ENCODE results near the gene ALDH3B1.

GRCh38 chr11:68011051-68011943, 1.2 kb downstream of the ALDH3B1 start:
- TF ChIP-seq CTCF (IDR thresholded peaks at IDR 0.05; ENCODE audit: poor library complexity) (no peak), EZH2 (IDR thresholded peaks at IDR 0.05; ENCODE audit: borderline replicate concordance) (no peak)

Measured in hepatocyte (in vitro differentiated cells).